Peyer's patch (tissue), 4 donors: ENCODE results near the gene PBRM1.

ENCODE experiments used
- POLR2A ChIP-seq, 2 donors: fragments of 450-650 bp; IDR thresholded peaks; one replicate each; pipeline ENCODE4 v1.5.1; 2017; ENCODE audit warnings: antibody characterized with exemption in 2 of 2, mild to moderate bottlenecking in 2 of 2, moderate library complexity in 2 of 2
- TF ChIP-seq, protein P1 (sequence below), 6 experiments: fragments of 450-650 bp in 4 of 6; fragments of 200-600 bp in 2 of 6; sonication (generic) in 1 of 6; IDR thresholded peaks; one replicate each; pipeline ENCODE4 v1.5.1; 2017 to 2019; ENCODE audit warnings: antibody characterized with exemption in 6 of 6, mild to moderate bottlenecking in 3 of 6, moderate library complexity in 1 of 6

DNA sequence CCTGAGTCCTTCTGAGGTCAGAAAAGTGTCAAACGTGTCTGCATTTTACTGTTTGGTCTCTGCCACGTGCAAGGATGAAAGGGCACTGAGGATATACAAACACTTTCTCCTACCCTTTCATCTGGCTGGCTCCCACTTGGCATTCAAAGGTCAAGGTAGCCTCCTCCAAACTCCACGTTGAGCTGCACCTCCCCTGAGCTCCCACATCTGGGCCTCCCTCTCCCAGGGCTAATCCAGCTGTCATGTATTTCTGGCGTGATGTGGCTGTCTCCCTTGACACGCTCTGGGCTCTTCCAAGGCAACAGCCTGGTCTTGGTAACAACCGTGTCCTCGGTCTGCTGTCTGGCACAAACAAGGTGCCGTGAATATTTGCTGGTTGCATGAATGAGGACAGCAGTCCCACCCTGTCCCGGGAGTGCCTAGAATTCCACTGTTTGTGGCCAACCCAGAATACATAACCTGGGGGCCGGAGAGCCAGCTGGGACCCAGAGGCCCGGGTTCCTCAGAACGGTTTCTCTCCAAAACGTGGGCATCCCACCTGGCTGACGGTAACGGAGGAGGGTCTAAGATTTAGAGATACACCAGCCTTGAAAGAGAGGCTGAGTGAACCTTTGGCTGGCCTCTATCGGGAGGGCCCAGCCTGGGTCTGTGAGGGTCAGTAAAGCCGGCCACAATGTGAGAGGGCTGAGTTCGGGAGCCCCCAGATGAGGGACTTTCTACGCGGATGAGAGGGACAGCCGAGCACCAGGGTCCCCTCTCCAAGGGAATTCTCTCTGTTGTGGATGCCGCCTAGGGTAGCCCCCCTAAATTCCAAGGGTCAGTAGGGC, 19.1 kb upstream of the PBRM1 start:
- TF ChIP-seq, protein P1, sequence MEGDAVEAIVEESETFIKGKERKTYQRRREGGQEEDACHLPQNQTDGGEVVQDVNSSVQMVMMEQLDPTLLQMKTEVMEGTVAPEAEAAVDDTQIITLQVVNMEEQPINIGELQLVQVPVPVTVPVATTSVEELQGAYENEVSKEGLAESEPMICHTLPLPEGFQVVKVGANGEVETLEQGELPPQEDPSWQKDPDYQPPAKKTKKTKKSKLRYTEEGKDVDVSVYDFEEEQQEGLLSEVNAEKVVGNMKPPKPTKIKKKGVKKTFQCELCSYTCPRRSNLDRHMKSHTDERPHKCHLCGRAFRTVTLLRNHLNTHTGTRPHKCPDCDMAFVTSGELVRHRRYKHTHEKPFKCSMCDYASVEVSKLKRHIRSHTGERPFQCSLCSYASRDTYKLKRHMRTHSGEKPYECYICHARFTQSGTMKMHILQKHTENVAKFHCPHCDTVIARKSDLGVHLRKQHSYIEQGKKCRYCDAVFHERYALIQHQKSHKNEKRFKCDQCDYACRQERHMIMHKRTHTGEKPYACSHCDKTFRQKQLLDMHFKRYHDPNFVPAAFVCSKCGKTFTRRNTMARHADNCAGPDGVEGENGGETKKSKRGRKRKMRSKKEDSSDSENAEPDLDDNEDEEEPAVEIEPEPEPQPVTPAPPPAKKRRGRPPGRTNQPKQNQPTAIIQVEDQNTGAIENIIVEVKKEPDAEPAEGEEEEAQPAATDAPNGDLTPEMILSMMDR (IDR thresholded peaks at IDR 0.05) = no peak
- peak in 1 of 2 donors; percentile 23 for TF ChIP-seq POLR2A (IDR thresholded peaks at IDR 0.05)
